ENCODE results near the gene NCKAP5L. TPM values are rescaled to one million over a fixed set of nuclear protein-coding genes. Genes with fewer than 3 reads are reported as not detected.

NCKAP5L gene
- polyA plus RNA-seq, 1 donor from 2014 or later: 2.5 TPM

DNA sequence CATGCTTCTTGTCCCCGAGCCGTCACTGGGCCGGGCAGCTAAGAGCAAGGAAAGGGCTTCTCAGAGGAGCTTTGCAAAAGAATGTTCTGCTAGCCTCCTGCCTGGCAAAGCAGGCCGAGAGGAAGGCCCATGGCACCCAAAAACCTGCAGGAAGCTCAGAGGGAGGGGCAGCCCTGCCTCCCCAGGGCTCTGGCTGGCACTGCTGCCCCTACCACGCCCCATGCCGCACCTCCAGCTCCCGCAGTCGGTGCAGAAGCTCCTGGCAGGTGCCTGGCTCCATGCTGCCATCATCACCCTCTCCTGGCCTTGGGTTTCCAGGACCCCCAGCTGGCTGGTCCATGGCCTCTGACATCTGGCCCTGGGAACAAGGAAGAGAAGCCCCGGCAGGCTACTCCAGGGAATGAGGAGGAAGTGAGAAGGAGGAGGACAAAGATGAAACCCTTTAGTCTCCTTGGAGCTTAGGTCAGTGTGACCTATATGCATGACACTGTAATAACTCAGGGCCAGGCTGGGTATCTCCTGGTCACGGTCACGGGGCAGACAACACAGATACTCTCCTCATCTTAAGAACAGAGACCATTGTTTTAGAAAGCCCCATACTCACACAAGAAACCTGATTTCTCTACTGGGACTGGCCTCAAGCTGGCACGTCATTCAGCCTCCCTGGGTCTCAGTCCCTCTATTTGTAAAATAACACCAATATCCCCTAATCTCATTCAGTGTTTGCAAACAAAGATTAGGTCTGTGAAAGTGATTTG lies 24.3 kb downstream of the NCKAP5L start:
- Mint-ChIP-seq H3K27ac (no peak overlapping the region), H3K36me3 (peaks cover 6% of the 10 kb centered on the region), H3K27me3 (no peaks in the 10 kb centered on the region), H3K4me3 (no peak overlapping the region), H3K9me3 (no peaks in the 10 kb centered on the region), H3K4me1 (no peaks in the 10 kb centered on the region)

DNA sequence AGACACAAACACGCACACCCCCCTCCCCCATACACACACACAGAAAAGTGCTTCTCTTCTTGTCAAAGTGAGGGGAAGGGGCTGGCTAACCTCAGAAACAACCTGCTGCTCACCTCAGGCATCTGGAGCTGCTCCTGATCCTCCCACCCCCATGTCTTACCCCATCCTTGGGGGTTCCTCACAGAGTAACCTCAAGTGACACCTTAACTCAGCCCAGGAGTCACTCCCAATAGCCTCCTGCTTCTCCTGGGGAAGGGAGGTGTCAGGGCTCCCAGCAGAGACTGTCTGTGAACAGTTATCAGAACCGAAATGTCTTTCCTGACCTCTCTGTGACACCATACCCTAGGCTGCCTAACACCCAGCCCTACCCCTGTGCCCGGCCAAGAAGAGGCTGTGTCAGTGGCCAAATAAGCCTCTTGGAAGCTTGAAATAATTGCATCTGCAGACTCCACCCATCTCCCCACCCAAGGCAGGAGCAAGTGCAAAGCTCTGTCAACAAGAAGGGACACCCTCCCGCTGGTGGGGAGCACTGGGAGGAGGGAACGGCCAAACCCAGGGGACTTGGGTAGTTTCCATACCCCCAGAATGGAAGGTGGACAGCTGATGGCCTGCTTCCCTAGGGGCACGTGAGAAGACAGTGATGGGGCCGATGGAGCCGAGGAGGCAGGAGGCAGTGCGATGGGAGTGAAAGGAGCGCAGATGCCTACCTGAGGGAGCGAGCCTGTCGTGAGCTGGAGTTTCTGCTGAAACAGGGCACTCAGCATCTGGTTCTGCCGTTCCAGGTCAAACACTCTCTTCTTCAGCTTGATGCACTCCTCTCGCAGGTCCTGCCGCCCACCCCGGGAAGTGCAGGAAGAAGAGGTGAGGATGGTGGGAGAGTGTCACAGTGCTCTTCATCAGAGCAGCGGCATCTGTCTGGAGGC lies 26.8 kb downstream of the NCKAP5L start:
- Mint-ChIP-seq H3K27ac (no peak overlapping the region), H3K9me3 (no peaks in the 10 kb centered on the region), H3K4me3 (no peak overlapping the region), H3K36me3 (peaks cover 6% of the 10 kb centered on the region), H3K27me3 (no peaks in the 10 kb centered on the region), H3K4me1 (no peaks in the 10 kb centered on the region)

DNA sequence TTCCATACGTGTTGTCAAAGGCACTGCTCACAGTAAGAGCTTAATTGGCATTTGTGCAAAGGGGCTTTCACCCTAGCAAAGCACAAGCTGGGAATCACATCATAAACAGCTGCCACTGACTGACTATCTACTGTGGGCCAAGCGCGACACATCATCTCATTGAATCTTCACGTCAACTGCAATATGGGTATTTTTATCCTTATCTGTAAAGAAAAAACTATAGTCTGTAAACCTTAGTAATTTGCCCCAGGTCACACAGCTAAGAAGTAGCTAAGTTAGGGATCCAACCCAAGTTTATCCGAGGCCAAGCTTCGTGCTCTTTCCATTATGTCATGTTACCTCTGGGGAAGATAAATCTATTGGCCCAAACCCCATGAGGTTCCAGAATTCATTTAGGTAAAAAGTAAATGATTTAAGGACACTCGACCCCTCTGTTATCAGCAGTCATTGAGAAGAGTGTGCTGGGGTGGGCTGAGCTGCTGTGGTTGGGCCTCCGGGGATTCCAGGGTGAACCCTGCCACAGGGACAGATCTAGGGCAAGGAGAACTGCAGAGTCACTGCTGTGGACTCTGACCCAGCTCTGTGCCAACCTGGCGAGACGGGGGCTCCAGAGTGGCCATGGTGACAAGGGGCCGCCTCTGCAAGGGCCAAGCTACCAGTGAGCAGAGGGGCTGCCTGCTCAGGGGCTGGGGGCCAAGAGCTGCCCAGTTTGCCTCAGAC lies 27.6 kb downstream of the NCKAP5L start:
- Mint-ChIP-seq H3K9me3 (no peaks in the 10 kb centered on the region), H3K4me1 (no peaks in the 10 kb centered on the region), H3K4me3 (no peak overlapping the region), H3K36me3 (peaks cover 4% of the 10 kb centered on the region), H3K27ac (no peak overlapping the region), H3K27me3 (no peaks in the 10 kb centered on the region)

DNA sequence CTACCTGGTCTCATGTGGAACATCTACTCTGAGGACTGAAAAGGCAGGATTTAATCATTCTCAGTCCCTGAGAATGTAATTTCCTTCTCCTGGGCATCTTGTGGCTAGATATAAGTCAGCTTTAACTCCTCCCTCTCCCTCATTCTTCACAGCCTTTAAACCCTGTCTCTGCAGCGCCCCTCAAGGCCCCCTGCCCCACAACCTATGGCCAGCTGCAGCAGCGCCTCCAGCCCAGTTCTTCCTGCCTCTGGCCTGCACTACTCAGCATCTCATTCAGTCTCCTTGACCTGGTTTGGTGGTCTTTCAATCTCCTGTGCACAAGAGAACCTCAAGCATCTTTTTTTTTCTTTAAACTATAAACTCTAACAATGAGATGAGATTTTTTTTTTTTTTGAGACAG lies 29.3 kb downstream of the NCKAP5L start:
- Mint-ChIP-seq H3K36me3 (peaks cover 4% of the 10 kb centered on the region), H3K9me3 (no peaks in the 10 kb centered on the region), H3K4me3 (no peak overlapping the region), H3K27me3 (no peaks in the 10 kb centered on the region), H3K27ac (no peak overlapping the region), H3K4me1 (no peaks in the 10 kb centered on the region)

DNA sequence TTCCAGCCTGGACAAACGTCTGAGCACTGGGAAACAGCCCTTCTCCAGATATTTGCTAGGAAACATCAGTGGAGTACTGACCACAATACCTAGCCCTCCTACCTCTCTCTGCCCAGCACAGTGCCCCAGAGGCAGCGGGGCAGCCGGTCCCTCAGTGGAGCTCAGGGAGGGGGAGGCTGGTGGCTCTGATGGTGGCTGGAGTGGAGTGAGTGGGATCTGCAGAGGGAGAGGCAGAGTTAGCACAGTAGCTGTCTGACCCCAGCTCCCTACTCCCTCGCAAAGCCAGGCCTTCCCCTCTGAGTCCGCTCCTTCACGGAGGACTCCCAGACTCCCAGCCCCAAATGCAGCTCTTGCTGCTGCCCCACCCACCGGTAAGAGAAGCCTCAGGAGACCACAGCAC lies 30.0 kb downstream of the NCKAP5L start:
- no peaks in the 10 kb centered on the region for H3K27me3 Mint-ChIP-seq
- H3K27ac Mint-ChIP-seq: no peak overlapping the region
- no peaks in the 10 kb centered on the region for H3K4me1 Mint-ChIP-seq
- peaks cover 4% of the 10 kb centered on the region for H3K36me3 Mint-ChIP-seq
- no peaks in the 10 kb centered on the region for H3K9me3 Mint-ChIP-seq
- H3K4me3 Mint-ChIP-seq: no peak overlapping the region

DNA sequence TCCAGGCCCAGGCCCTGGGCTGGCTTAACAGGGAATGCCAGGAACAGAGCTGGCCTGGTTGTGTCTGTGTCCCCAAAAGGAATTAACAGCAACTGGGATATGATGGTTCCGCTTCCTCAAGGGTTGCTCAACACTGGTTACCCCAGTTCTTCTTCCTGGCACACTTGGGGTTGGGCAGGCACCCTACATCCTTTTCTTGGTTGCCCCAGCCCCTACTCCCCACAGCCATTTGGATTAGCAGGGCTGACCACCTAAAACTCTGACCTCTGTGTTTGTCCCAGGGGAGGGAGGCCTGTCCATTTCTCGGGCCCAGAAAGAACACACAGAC lies 30.8 kb downstream of the NCKAP5L start:
- no peaks in the 10 kb centered on the region for H3K4me1 Mint-ChIP-seq
- no peak overlapping the region for H3K27ac Mint-ChIP-seq
- no peaks in the 10 kb centered on the region for H3K27me3 Mint-ChIP-seq
- no peaks in the 10 kb centered on the region for H3K9me3 Mint-ChIP-seq
- peaks cover 3% of the 10 kb centered on the region for H3K36me3 Mint-ChIP-seq
- no peak overlapping the region for H3K4me3 Mint-ChIP-seq

DNA sequence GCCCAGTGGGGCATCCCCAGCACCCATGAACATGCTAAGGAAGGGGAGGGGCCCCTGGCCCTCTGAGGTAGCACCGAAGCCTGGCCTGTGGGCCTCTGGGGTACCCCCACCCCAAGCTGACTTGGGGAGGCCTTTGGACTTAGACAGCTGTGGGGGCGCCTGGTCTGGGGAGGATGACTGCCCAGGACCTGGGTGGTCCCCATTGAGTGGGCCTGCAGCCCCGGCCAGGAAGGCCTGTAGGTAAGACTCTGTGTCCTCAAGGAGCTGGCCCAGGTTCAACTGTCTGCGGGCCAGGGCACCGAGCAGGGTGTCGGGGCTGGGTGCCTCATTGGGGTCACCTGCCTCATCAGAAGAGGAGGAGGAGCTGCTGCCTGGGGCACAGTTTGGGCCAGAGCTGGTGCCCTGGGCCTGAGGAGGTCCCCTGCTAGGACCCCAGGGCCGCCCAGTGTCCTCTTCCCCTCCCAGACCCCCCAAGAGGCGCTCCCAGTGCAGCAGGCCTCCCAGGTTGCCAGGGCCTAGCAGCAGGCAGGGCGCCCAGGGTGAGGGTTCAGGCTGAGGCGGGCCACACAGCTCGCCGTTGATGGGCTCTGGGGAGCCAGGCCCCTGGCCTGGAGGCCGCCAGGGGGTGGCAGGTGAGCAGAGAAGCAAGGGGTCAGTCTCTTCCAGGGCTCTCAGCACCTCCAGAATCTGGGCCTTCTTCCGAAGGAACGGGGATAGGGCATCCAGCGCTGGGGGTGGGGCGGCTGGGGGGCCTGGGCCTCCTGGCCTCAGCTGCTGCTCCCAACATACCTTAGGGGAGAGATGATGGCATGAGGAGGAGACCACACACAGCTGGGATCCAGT lies 31.4 kb downstream of the NCKAP5L start:
- H3K9me3 Mint-ChIP-seq: no peaks in the 10 kb centered on the region
- no peaks in the 10 kb centered on the region for H3K4me1 Mint-ChIP-seq
- peaks cover 3% of the 10 kb centered on the region for H3K36me3 Mint-ChIP-seq
- no peak overlapping the region for H3K4me3 Mint-ChIP-seq
- H3K27ac Mint-ChIP-seq: no peak overlapping the region
- H3K27me3 Mint-ChIP-seq: no peaks in the 10 kb centered on the region

DNA sequence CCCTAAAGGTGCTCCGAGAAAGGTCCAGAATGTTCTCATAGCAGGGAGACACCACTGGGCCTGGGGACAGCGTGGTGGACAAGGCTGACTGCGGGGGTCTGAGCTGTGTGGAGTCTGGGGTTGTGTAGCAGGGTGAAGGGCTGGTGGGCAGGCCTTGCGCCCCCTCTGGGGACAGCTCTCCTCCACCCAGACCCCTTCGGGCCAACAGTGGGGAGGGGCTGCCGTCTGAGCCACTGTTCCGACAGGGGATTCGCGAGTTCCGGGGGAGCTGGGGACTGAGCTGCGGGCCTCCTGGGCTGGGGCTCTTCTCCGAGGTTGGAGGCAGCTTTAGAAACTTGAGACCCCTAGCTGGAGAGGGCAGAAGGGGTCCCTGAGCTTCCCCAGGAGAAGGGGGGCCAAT lies 32.1 kb downstream of the NCKAP5L start:
- H3K4me1 Mint-ChIP-seq: no peaks in the 10 kb centered on the region
- H3K36me3 Mint-ChIP-seq: peaks cover 3% of the 10 kb centered on the region
- peak overlapping the region in 1 of 3 donors; percentile 67 for H3K27ac Mint-ChIP-seq
- no peaks in the 10 kb centered on the region for H3K9me3 Mint-ChIP-seq
- H3K4me3 Mint-ChIP-seq: no peak overlapping the region
- no peaks in the 10 kb centered on the region for H3K27me3 Mint-ChIP-seq

DNA sequence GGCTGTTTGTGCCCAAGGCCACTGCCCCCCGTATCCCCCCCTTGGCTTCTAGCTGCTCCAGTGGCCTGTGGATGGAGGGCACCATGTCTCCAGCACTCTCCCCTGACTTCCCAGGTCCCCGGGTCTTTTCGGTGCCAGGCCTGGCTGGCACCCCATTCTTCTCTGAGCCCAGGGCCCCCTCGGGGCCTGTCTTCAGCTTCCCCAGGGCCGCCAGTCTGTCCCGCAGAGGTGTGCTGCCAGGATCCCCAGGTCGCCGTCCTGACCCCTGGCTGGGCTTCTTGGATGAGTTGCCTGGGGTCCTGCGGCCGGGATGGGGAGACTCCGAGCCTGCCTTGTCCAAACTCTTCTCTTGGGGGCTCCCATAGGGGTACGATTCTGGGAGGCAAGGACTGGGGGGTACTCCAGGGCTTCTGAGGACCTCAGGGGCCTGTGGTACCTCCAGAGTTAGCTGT lies 32.5 kb downstream of the NCKAP5L start:
- Mint-ChIP-seq H3K4me3 (no peak overlapping the region), H3K27me3 (no peaks in the 10 kb centered on the region), H3K36me3 (peaks cover 3% of the 10 kb centered on the region), H3K9me3 (no peaks in the 10 kb centered on the region), H3K4me1 (no peaks in the 10 kb centered on the region), H3K27ac (peak overlapping the region in 1 of 3 donors; percentile 67)

DNA sequence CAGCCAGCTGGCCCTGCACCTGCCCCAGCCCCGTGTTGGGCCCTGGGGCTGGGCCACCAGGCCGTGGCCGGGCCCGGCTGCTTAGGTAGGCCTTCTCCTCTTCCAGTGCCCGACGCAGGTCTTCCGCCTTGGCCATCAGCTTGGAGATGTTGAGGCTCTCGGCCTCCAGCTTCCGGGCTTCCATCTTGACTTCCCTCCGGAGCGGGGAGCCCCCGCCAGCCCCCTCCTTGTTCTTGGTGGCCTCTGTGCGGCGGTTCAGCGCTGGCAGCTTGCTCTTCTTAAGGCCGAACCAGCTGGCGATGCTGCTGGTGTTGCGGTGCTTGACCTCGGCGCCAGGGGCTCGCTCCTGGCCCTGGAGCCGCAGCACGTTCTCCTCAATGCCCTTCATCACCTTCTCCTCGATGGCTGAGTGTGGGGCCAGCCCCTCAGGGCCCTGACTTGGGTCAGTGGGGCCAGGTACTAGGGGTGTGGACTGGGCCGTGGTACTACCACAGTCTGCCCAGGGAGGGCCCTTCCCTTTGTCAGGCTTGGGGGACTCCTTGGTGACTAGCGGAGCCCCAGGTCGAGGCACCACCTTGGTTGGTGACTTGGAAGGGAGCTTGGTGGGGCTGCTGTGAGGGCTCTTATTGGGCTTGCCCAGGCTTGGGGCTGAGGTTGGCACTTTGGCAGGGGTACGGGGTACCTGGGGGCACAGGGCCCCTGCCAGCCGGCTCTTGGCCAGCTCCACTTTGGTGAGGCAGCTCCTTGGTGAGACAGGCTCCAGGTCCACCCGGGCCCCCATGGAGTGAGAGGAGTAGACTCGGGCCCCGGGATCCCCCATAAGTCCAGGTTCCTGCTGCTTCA lies 33.2 kb downstream of the NCKAP5L start:
- Mint-ChIP-seq H3K4me3 (no peak overlapping the region), H3K36me3 (peaks cover under 1% of the 10 kb centered on the region), H3K4me1 (no peaks in the 10 kb centered on the region), H3K27ac (no peak overlapping the region), H3K27me3 (no peaks in the 10 kb centered on the region), H3K9me3 (no peaks in the 10 kb centered on the region)

DNA sequence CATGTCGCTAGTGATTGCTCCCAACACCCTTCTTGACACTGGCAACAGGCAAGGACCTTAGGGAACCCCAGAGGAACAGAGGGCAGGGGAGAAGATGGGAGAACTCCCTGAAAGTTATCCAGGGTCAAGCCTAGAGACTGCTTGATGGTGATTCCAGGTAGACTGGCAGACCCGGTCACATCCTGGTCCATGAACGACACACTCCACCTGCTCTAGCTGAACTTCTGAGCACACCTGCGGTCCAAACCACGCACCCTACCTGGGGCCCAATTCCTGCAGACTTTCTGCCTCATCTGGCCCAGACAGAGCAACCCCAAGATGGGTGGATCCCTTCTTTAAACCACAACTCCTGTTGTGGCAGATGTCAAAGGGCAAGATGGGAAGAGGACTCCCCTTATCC lies 34.2 kb downstream of the NCKAP5L start:
- Mint-ChIP-seq H3K27ac (no peak overlapping the region), H3K27me3 (no peaks in the 10 kb centered on the region), H3K36me3 (no peaks in the 10 kb centered on the region), H3K4me1 (no peaks in the 10 kb centered on the region), H3K9me3 (no peaks in the 10 kb centered on the region), H3K4me3 (no peak overlapping the region)

DNA sequence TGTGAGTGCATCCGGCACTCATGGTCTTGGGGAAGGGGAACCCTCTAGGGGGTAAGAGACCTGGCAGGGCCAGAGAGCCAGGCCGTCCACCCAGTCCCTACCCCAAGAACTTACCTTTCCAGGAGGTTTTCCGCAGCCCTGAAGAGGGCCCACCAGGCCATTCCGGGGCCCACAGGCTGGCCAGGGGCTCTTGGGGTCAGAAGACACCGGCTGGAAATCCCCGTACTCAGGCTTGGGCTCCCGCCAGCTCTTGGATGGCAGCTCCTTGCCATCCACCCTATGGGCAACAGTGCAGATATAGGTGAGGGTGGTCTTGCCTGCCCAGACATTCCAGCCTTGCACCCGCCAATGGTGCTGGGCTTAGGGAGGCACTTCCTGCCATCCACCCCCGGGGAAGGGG lies 34.6 kb downstream of the NCKAP5L start:
- H3K27me3 Mint-ChIP-seq: no peaks in the 10 kb centered on the region
- H3K4me3 Mint-ChIP-seq: no peak overlapping the region
- no peaks in the 10 kb centered on the region for H3K36me3 Mint-ChIP-seq
- H3K9me3 Mint-ChIP-seq: no peaks in the 10 kb centered on the region
- H3K4me1 Mint-ChIP-seq: no peaks in the 10 kb centered on the region
- no peak overlapping the region for H3K27ac Mint-ChIP-seq

DNA sequence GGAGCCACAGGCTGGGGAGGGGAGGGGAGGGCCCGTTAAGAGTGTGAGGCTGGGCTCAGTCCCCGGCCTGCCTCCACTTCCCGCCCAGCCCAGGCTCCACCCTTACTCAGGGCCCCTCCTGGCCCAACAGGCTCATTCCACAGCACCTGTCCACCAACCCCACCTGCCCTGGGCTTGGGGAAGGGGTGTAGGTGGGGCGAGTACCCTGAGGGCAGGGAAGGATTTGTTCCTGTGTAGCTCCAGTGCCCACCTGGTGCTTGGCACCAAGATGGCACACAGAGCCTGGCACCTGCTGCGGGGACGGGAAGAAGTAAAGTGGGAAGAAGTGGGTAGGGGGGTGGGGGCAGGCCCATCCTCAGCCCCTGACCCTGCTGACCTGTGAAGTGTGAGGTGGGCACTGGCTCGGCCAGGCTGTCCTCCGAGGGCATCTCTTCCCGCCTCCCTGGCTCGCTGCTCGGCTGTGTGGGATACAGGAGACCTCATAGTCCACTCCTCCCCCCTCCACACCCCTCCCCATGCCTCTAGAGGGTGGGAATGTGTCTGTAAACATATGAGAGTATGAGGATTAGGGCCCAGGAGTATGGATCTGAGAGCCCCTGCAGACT lies 35.1 kb downstream of the NCKAP5L start:
- Mint-ChIP-seq H3K27me3 (no peaks in the 10 kb centered on the region), H3K27ac (no peak overlapping the region), H3K4me3 (no peak overlapping the region), H3K4me1 (no peaks in the 10 kb centered on the region), H3K36me3 (no peaks in the 10 kb centered on the region), H3K9me3 (no peaks in the 10 kb centered on the region)

Measured in IgD-negative memory B cell (primary cell).